Left renal cortex interstitium (tissue), 4 donors: ENCODE results near the gene FSTL5. TPM values are rescaled to one million over a fixed set of nuclear protein-coding genes. Genes with fewer than 3 reads are reported as not detected.

Source experiments
- DNase-seq, 4 donors: peaks; one replicate each; pipeline ENCODE4 v3.0.0-alpha.2; 2013; ENCODE audit warnings: low read depth in 4 of 4, low spot score in 2 of 4, missing footprints in 1 of 4
- polyA plus RNA-seq, 4 donors: library from polyadenylated mRNA; unstranded; fragments of 120-200 nt; gene quantifications; one replicate each; pipeline ENCODE4 v1.2.1, GENCODE V29; 2013; ENCODE audit not compliant: insufficient read length in 4 of 4

Gene FSTL5
- polyA plus RNA-seq, 4 donors, result 2.2 to 3.5 (median 2.6) TPM

GRCh38 chr4:161364681-161365080 lies 799.1 kb downstream of the FSTL5 start:
- DNase-seq, result no peak

- no peak for DNase-seq
Observed at GRCh38 chr4:161360982-161361381, 802.8 kb downstream of the FSTL5 start.

GRCh38 chr4:161359491-161359890 lies 804.3 kb downstream of the FSTL5 start:
- no peak for DNase-seq

GRCh38 chr4:161356351-161356750 lies 807.4 kb downstream of the FSTL5 start:
- no peak for DNase-seq

- no peak for DNase-seq
Observed at GRCh38 chr4:161350946-161351345, 812.9 kb downstream of the FSTL5 start.

GRCh38 chr4:161345741-161346140 lies 818.1 kb downstream of the FSTL5 start:
- DNase-seq, result no peak

- DNase-seq, result no peak
Observed at GRCh38 chr4:161343569-161343950, 820.2 kb downstream of the FSTL5 start.

- DNase-seq, result no peak
Observed at GRCh38 chr4:161342881-161343568, 820.8 kb downstream of the FSTL5 start.

GRCh38 chr4:161336621-161337020 lies 827.2 kb downstream of the FSTL5 start:
- no peak for DNase-seq

- no peak for DNase-seq
Observed at GRCh38 chr4:161336016-161336530, 827.7 kb downstream of the FSTL5 start.
